PFSK-1 (cell line): ENCODE data around the gene MAD1L1.

Source experiments
- FOXP2 ChIP-seq: optimal IDR thresholded peaks from 2 replicates; pipeline ENCODE3; 2011; ENCODE audit warnings: borderline replicate concordance, control low read depth, inconsistent platforms; ENCODE audit not compliant: insufficient read depth; ENCODE audit errors: extremely low read length, extremely low read depth
- POLR2AphosphoS5 ChIP-seq: IDR thresholded peaks from 2 replicates; pipeline ENCODE4 v1.6.1; 2012; ENCODE audit warnings: low read depth, mild to moderate bottlenecking, control low read depth, low read length, moderate library complexity
- REST ChIP-seq, 2 experiments: IDR thresholded peaks; 2 replicates each; pipeline versions ENCODE4 v1.6.1 to v1.8.0; 2011 to 2012; ENCODE audit warnings: low read depth in 2 of 2, low read length in 2 of 2, control low read depth in 1 of 2, inconsistent platforms in 1 of 2, mild to moderate bottlenecking in 1 of 2, moderate library complexity in 1 of 2; ENCODE audit not compliant: insufficient read depth in 1 of 2
- SIN3A ChIP-seq: IDR thresholded peaks from 2 replicates; pipeline ENCODE4 v1.6.1; 2012; ENCODE audit warnings: mild to moderate bottlenecking, low read length, moderate library complexity, borderline replicate concordance; ENCODE audit not compliant: insufficient read depth
- TAF1 ChIP-seq: IDR thresholded peaks from 2 replicates; pipeline ENCODE4 v1.6.1; 2012; ENCODE audit warnings: low read length, control low read depth, borderline replicate concordance; ENCODE audit not compliant: insufficient read depth

The MAD1L1 gene

GRCh38 chr7:1934756-1935155 is 298.0 kb downstream of the MAD1L1 start:
- no peak for TF ChIP-seq POLR2AphosphoS5
- no peak for TF ChIP-seq TAF1
- TF ChIP-seq FOXP2: no peak
- TF ChIP-seq SIN3A: no peak
- no peak for TF ChIP-seq REST (IDR thresholded peaks at IDR 0.05; ENCODE audit: insufficient read depth in 1 of 2, low read depth in 2 of 2, low read length in 2 of 2)

GRCh38 chr7:1934017-1934416 is 298.7 kb downstream of the MAD1L1 start:
- TF ChIP-seq FOXP2 (no peak), POLR2AphosphoS5 (no peak), TAF1 (no peak)

GRCh38 chr7:1933066-1933750 is 299.5 kb downstream of the MAD1L1 start:
- no peak for TF ChIP-seq SIN3A
- TF ChIP-seq TAF1: no peak
- TF ChIP-seq REST (IDR thresholded peaks at IDR 0.05; ENCODE audit: insufficient read depth in 1 of 2, low read depth in 2 of 2, low read length in 2 of 2): no peak
- no peak for TF ChIP-seq POLR2AphosphoS5
- TF ChIP-seq FOXP2: no peak

- TF ChIP-seq FOXP2 (no peak), TAF1 (no peak), SIN3A (no peak), REST (IDR thresholded peaks at IDR 0.05; ENCODE audit: insufficient read depth in 1 of 2, low read depth in 2 of 2, low read length in 2 of 2) (no peak), POLR2AphosphoS5 (no peak)
Measured at GRCh38 chr7:1931951-1932270, 300.8 kb downstream of the MAD1L1 start.

GRCh38 chr7:1931256-1931950 is 301.3 kb downstream of the MAD1L1 start:
- TF ChIP-seq TAF1 (no peak), POLR2AphosphoS5 (no peak), REST (IDR thresholded peaks at IDR 0.05; ENCODE audit: insufficient read depth in 1 of 2, low read depth in 2 of 2, low read length in 2 of 2) (no peak), FOXP2 (no peak), SIN3A (no peak)
